ENCODE data around the gene PIGA.

GRCh38 chrX:15336023-15336413 is 695 bp upstream of the PIGA start:
- no peak for TF ChIP-seq CTCF (IDR thresholded peaks at IDR 0.05 in 2 of 3, conservative IDR thresholded peaks at IDR 0.05 in 1 of 3; ENCODE audit: insufficient read depth in 2 of 3, low read depth in 1 of 3, low read length in 3 of 3)
- TF ChIP-seq NFIC (IDR thresholded peaks at IDR 0.05) = no peak
- no peak for TF ChIP-seq MXI1 (IDR thresholded peaks at IDR 0.05; ENCODE audit: low read depth, low read length)
- TF ChIP-seq MAZ (CRISPR knock-in tag; conservative IDR thresholded peaks at IDR 0.05 in 1 of 2, IDR thresholded peaks at IDR 0.05 in 1 of 2) = no peak
- TF ChIP-seq GABPA (tag; conservative IDR thresholded peaks at IDR 0.05; ENCODE audit: low read depth) = no peak
- TF ChIP-seq JUNB (CRISPR knock-in tag; conservative IDR thresholded peaks at IDR 0.05) = no peak
